Activated naive CD4-positive, alpha-beta T cell treated with anti-CD3 and anti-CD28 coated beads, Interleukin-2, amount 10 ng/mL, durations not matched to agents 7 days and 5 days (primary cell): ENCODE results near the gene THBD.

Source experiments
- CTCF ChIA-PET: fragments of 350-600 bp; sonication (Branson Sonifier 250); formaldehyde crosslinking; loops from one replicate; lab custom pipeline; 2021; ENCODE audit warnings: antibody characterized with exemption; lab: Charles Lee
- DNase-seq: peaks from one replicate; pipeline ENCODE4 v3.0.0-alpha.2; 2020
- H3K27ac Mint-ChIP-seq: one replicate; pipeline ENCODE4 v1.8.0; 2021; ENCODE audit warnings: mild to moderate bottlenecking, moderate library complexity, mixed read lengths
- H3K27me3 Mint-ChIP-seq: one replicate; pipeline ENCODE4 v1.8.0; 2021; ENCODE audit warnings: mild to moderate bottlenecking, mixed read lengths
- H3K36me3 Mint-ChIP-seq: one replicate; pipeline ENCODE4 v1.8.0; 2021; ENCODE audit warnings: mixed read lengths
- H3K4me1 Mint-ChIP-seq: one replicate; pipeline ENCODE4 v1.8.0; 2021; ENCODE audit warnings: mixed read lengths
- H3K4me3 Mint-ChIP-seq: one replicate; pipeline ENCODE4 v1.8.0; 2021; ENCODE audit warnings: mild to moderate bottlenecking, moderate library complexity, mixed read lengths
- H3K9me3 Mint-ChIP-seq: one replicate; pipeline ENCODE4 v1.8.0; 2021; ENCODE audit warnings: mixed read lengths

THBD gene

DNA sequence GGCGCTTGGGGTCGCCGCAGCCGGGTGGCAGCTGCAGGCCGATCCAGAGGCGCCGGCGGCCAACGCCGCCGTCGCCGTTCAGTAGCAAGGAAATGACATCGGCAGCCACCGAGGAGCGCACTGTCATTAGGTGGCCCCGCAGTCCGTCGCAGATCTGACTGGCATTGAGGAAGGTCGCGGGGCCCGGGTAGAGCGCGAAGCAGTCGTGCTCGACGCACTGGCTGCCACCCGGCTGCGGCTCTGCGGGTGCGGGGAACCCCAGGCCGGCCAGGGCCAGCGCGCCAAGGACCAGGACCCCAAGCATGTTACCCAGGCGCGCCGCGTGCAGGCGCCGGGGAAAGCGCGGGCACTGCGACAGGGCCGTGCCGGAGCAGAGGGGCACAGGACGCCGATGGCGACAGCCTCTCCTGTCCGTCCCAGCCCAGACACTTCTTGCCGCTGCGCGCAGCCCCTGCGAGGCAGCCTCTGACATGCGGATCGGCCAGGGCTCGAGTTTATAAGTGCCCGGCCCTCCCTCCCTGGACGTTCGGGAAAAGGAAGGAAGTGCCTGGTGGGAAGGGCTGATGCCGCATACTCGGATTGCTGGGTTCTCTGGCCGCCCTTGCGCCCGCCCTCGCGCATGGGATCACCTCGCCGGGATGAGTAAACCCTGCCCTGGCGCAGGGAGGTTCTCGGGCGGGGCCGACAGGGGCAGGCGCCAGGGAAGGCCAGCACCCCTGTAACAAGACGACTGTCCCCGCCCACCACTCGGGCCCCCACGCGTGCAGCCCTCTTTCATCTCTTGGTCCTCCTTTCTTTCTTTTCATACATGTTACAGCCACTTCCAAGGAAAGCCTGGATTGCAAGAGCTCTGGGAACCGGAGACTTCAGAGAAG lies at the start of gene THBD:
THBD (minus strand) TSS at position 472 of the 875 bp plus-strand sequence; CDS start at position 304, 168 bp downstream.
- Mint-ChIP-seq H3K4me3 (no peak within 1 kb of the TSS), H3K27ac (no peak within 1 kb of the TSS)

DNA sequence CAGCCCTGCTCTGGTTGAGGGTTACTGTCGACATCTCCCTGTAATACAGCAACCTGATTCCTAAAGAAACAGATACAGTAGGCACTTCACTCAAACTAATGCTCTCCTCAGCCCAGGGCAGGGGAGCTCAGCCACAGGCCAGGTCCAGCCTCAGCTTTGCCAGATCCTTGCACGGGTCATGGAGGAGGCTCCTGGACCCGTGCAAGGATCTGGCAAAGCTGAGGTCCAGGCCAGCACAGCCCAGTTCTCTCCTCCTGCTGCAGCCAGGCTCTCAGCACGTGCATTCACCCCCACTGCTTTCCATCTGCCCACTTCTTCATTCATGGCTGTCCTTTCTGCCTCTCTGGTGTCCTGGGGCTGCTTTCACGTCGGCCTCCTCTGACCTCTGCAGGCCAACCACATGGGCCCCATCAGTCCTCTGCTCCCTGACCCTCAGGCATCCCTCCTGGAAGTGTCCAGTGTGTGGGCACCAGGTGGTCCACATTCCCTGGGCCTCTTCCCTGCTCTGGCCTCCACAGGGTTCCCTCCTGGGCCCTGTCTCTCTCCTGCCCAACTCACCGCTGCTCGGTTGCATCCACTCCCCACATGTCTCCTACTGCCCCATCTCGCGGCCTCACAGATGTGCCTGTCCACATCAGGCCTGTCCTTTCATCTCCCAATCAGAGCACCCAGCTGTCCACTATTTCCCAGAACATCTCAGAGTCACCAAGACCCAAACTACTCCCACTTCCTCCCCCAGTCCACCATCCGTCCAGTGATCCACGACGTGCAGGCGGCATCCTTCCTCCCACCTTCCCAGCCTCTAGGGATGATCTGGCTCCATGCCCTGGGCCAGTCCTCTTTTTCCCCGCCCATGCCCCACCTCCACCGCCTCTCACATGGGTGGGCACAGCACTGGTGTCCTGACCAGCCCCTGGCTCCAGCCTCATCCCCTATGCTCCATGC lies 48.4 kb upstream of the THBD start:
- no peak for DNase-seq
- CTCF ChIA-PET = no interaction called here
- Mint-ChIP-seq H3K36me3 (no peaks in the 10 kb centered on the region), H3K4me1 (no peaks in the 10 kb centered on the region), H3K27me3 (peaks cover 21% of the 10 kb centered on the region), H3K4me3 (no peak overlapping the region), H3K9me3 (no peaks in the 10 kb centered on the region), H3K27ac (no peak overlapping the region)

More for the DNA sequence above, at the start of gene THBD:
- Mint-ChIP-seq H3K4me1 (no peaks in the 10 kb centered on the region), H3K36me3 (no peaks in the 10 kb centered on the region), H3K27me3 (peaks cover 74% of the 10 kb centered on the region), H3K9me3 (no peaks in the 10 kb centered on the region)
- no peak for DNase-seq
- CTCF ChIA-PET = interaction anchor here (1.4 to 3.1 kb wide), 3 partner anchors 11 to 354 kb away, joined by 3 to 14 read pairs (median 5); no protein-coding TSS in a partner anchor

- H3K4me1 Mint-ChIP-seq = no peaks in the 10 kb centered on the region
- H3K27me3 Mint-ChIP-seq = peaks cover 21% of the 10 kb centered on the region
- CTCF ChIA-PET = no interaction called here
- no peak overlapping the region for H3K4me3 Mint-ChIP-seq
- H3K9me3 Mint-ChIP-seq = no peaks in the 10 kb centered on the region
- H3K36me3 Mint-ChIP-seq = no peaks in the 10 kb centered on the region
- no peak overlapping the region for H3K27ac Mint-ChIP-seq
- DNase-seq = no peak
Measured at GRCh38 chr20:23096986-23097520, 47.6 kb upstream of the THBD start.

GRCh38 chr20:23096097-23096496 lies 46.6 kb upstream of the THBD start:
- no peak for DNase-seq
- no peaks in the 10 kb centered on the region for H3K4me1 Mint-ChIP-seq
- H3K4me3 Mint-ChIP-seq = no peak overlapping the region
- no peak overlapping the region for H3K27ac Mint-ChIP-seq
- peaks cover 21% of the 10 kb centered on the region for H3K27me3 Mint-ChIP-seq
- CTCF ChIA-PET = no interaction called here
- no peaks in the 10 kb centered on the region for H3K9me3 Mint-ChIP-seq
- H3K36me3 Mint-ChIP-seq = no peaks in the 10 kb centered on the region

DNA sequence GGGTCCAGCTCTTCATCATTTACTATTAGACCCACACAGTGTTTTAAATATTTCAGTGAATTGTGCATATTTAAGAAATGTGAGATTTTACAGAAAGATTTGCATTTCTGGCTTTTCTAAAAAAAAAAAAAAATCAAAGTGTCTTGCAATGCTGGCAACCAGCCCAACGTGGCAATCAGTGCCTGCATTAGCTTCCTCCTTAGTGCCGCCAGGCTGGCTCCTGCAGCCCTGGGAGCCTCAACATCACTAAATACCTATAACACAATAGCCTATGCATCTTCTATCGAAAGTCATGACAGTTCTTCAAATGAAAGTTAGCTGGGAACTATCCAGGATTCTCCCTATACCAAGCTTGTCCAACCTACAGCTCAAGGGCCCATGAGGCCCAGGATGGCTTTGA lies 46.0 kb upstream of the THBD start:
- Mint-ChIP-seq H3K4me3 (no peak overlapping the region), H3K9me3 (no peaks in the 10 kb centered on the region), H3K27me3 (peaks cover 21% of the 10 kb centered on the region), H3K27ac (no peak overlapping the region), H3K4me1 (no peaks in the 10 kb centered on the region), H3K36me3 (no peaks in the 10 kb centered on the region)
- CTCF ChIA-PET = no interaction called here
- no peak for DNase-seq

DNA sequence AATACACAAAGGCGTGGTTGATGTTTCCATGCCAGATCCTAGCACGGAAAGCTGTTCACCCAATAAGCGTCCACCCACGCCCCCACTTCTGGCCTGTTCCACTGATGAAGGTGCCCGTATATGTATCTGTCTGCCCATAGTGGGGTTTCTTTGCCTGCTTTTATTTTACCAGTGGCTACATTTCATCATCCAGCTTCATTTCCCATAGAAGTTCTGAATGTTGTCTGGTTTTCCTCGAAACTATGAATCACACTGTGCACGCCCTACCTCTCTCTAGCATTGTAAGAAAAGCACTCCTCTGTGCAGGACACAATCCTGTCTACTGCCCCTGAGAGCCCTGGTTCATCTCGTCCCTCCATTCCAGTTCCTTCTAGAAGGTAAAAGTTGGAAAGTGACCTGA lies 45.5 kb upstream of the THBD start:
- Mint-ChIP-seq H3K4me1 (no peaks in the 10 kb centered on the region), H3K4me3 (no peak overlapping the region), H3K27ac (no peak overlapping the region), H3K9me3 (no peaks in the 10 kb centered on the region), H3K36me3 (no peaks in the 10 kb centered on the region), H3K27me3 (peaks cover 26% of the 10 kb centered on the region)
- CTCF ChIA-PET = interaction anchor here (0.6 kb wide), 1 partner anchor 16 kb away, joined by 3 read pairs; no protein-coding TSS in a partner anchor
- no peak for DNase-seq

GRCh38 chr20:23094213-23094896 lies 44.9 kb upstream of the THBD start:
- H3K4me3 Mint-ChIP-seq = no peak overlapping the region
- no peaks in the 10 kb centered on the region for H3K36me3 Mint-ChIP-seq
- no peak for DNase-seq
- CTCF ChIA-PET = interaction anchor here (0.6 kb wide), 1 partner anchor 15 kb away, joined by 3 read pairs; no protein-coding TSS in a partner anchor
- no peaks in the 10 kb centered on the region for H3K4me1 Mint-ChIP-seq
- peaks cover 26% of the 10 kb centered on the region for H3K27me3 Mint-ChIP-seq
- H3K27ac Mint-ChIP-seq = no peak overlapping the region
- H3K9me3 Mint-ChIP-seq = no peaks in the 10 kb centered on the region

DNA sequence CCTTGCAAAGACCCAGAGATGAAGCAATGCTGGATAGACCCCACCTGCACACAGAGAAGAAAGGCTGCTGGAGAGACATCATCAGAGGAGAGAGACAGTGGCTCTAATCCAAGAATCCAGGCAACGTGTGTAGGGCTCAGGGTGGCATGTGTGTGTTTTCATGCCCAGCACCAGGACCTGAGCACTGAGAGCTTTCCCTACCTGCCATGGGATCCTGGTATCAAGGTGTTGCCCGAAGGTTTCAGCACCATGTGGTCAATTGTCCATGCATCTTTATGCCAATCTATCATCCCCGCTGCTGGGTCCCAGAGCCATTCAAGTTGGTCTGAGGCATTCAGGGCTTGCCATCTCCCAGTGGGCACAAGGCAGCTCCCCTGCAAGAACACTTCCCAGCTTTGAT lies 44.1 kb upstream of the THBD start:
- no peak for DNase-seq
- H3K4me3 Mint-ChIP-seq = no peak overlapping the region
- no peak overlapping the region for H3K27ac Mint-ChIP-seq
- H3K4me1 Mint-ChIP-seq = no peaks in the 10 kb centered on the region
- no peaks in the 10 kb centered on the region for H3K36me3 Mint-ChIP-seq
- peaks cover 26% of the 10 kb centered on the region for H3K27me3 Mint-ChIP-seq
- CTCF ChIA-PET = no interaction called here
- no peaks in the 10 kb centered on the region for H3K9me3 Mint-ChIP-seq

- Mint-ChIP-seq H3K4me1 (no peaks in the 10 kb centered on the region), H3K4me3 (no peak overlapping the region), H3K9me3 (no peaks in the 10 kb centered on the region), H3K27me3 (peaks cover 22% of the 10 kb centered on the region), H3K36me3 (no peaks in the 10 kb centered on the region), H3K27ac (no peak overlapping the region)
- CTCF ChIA-PET = no interaction called here
- no peak for DNase-seq
Measured at GRCh38 chr20:23092861-23093495, 43.5 kb upstream of the THBD start.

DNA sequence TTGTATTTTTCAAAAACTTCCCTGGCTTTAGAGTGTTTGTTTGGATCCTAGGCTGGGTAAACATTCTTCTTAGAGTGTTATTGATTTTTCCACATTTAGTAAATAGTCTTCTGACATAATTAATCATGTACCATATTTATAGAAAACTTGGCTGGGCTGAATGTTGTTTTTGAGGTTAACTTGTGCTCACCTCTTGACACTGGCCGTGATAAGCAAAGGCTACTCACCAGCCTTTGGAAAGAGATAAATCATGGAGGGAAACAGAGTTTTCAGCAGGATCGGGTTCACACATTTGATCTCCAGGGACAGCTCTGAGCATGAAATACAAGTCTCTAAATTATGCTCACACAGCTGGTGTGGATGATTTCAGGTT lies 42.9 kb upstream of the THBD start:
- DNase-seq = no peak
- CTCF ChIA-PET = no interaction called here
- no peaks in the 10 kb centered on the region for H3K4me1 Mint-ChIP-seq
- H3K9me3 Mint-ChIP-seq = no peaks in the 10 kb centered on the region
- no peaks in the 10 kb centered on the region for H3K36me3 Mint-ChIP-seq
- H3K27me3 Mint-ChIP-seq = peaks cover 18% of the 10 kb centered on the region
- H3K4me3 Mint-ChIP-seq = no peak overlapping the region
- H3K27ac Mint-ChIP-seq = no peak overlapping the region

DNA sequence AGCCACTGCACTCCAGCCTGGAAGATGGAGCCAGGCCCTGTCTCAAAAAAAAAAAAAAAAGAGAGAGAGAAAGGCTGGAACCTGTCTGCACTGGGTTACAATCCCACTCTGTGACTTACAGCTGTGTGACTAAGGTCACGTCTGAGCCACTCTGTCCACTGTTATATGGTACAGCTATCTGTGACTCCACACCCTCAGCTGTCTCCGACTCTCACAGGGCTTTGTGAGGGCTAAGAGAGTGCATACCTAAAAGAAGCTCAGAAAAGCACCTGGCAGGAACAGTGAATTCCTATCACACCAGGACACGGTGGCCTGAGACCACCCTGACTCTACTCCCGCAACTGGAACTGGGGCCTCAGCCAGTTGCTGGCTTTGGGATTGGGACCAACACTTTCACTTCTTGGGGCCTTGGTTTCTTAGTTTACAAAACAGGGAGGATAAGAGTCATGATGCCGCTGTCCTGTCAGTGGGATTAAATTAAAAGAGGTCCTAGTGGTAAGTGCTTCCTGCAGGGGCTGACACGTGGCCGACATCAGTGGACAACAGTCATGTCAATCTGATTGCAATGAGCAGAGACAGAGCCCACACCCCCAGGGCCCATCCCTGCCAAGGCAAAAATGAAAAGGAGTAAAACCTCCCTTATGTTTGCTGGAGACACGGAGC lies 42.4 kb upstream of the THBD start:
- no peak overlapping the region for H3K4me3 Mint-ChIP-seq
- no peak for DNase-seq
- no peaks in the 10 kb centered on the region for H3K36me3 Mint-ChIP-seq
- H3K27ac Mint-ChIP-seq = no peak overlapping the region
- H3K27me3 Mint-ChIP-seq = peaks cover 23% of the 10 kb centered on the region
- H3K4me1 Mint-ChIP-seq = peaks cover under 1% of the 10 kb centered on the region
- no peaks in the 10 kb centered on the region for H3K9me3 Mint-ChIP-seq
- CTCF ChIA-PET = no interaction called here

GRCh38 chr20:23090878-23091277 lies 41.4 kb upstream of the THBD start:
- Mint-ChIP-seq H3K27me3 (peaks cover 20% of the 10 kb centered on the region), H3K27ac (no peak overlapping the region), H3K36me3 (no peaks in the 10 kb centered on the region), H3K4me3 (no peak overlapping the region), H3K9me3 (no peaks in the 10 kb centered on the region), H3K4me1 (peaks cover 8% of the 10 kb centered on the region)
- CTCF ChIA-PET = no interaction called here
- DNase-seq = no peak

DNA sequence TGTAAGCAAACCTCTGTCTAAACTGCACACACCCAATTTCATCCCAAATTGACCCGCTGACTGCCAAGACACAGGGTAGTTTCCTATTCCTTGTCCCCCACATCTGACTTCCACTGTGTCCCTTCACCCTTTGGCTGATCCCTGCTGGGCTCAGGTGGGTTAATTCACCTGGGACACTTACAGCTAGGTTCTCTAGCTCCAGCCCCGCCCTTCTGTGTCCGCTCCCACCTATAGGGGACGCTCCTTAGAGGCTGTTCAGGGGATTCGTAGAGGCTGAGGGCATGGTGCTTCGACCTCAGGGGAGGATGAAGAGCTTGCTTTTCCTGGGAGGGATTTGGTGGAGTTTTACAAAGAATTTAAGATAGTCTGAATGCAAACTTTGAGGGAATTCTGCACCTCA lies 40.7 kb upstream of the THBD start:
- H3K27me3 Mint-ChIP-seq = peaks cover 20% of the 10 kb centered on the region
- no peak for DNase-seq
- H3K36me3 Mint-ChIP-seq = no peaks in the 10 kb centered on the region
- no peaks in the 10 kb centered on the region for H3K9me3 Mint-ChIP-seq
- H3K27ac Mint-ChIP-seq = no peak overlapping the region
- H3K4me3 Mint-ChIP-seq = no peak overlapping the region
- CTCF ChIA-PET = no interaction called here
- peaks cover 8% of the 10 kb centered on the region for H3K4me1 Mint-ChIP-seq
